Gastroesophageal sphincter (tissue), 3 donors: ENCODE results near the gene GSPT1.
"Not testable (repeated sequence)": the region's sequence is repeated elsewhere in the genome, so short reads cannot be mapped to it uniquely, and the experiment has no call there.

ENCODE experiments used
- EP300 ChIP-seq: sonication (generic); formaldehyde crosslinking; IDR thresholded peaks from one replicate; pipeline ENCODE4 v1.6.1; 2017; ENCODE audit warnings: antibody characterized with exemption, mild to moderate bottlenecking
- POLR2AphosphoS5 ChIP-seq: sonication (generic); formaldehyde crosslinking; IDR thresholded peaks from one replicate; pipeline ENCODE4 v1.6.1; 2017; ENCODE audit warnings: antibody characterized with exemption
- TF ChIP-seq, protein P1 (sequence below), 4 experiments: fragments of 200-600 bp in 2 of 4; fragments of 450-650 bp in 2 of 4; sonication (generic) in 1 of 4; IDR thresholded peaks; one replicate each; pipeline ENCODE4 v1.5.1; 2017 to 2019; ENCODE audit warnings: antibody characterized with exemption in 4 of 4, mild to moderate bottlenecking in 2 of 4, moderate library complexity in 2 of 4

DNA sequence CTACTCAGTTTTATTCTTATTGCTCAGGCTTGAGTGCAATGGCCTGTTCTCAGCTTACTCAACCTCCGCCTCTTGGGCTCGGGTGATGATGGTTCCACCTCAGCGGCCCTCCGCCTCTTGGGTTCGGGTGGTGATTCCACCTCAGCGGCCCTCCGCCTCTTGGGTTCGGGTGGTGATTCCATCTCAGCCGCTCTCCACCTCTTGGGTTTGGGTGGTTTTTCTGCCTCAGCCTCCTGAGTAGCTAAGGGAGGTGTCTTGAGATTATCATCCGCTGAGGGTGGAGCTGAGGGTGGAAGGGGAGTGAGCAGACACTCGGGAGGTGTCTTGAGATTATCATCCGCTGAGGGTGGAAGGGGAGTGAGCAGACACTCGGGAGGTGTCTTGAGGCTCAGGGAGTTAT, 11.6 kb upstream of the GSPT1 start:
- TF ChIP-seq EP300, POLR2AphosphoS5: not testable (repeated sequence)
- TF ChIP-seq, protein P1, sequence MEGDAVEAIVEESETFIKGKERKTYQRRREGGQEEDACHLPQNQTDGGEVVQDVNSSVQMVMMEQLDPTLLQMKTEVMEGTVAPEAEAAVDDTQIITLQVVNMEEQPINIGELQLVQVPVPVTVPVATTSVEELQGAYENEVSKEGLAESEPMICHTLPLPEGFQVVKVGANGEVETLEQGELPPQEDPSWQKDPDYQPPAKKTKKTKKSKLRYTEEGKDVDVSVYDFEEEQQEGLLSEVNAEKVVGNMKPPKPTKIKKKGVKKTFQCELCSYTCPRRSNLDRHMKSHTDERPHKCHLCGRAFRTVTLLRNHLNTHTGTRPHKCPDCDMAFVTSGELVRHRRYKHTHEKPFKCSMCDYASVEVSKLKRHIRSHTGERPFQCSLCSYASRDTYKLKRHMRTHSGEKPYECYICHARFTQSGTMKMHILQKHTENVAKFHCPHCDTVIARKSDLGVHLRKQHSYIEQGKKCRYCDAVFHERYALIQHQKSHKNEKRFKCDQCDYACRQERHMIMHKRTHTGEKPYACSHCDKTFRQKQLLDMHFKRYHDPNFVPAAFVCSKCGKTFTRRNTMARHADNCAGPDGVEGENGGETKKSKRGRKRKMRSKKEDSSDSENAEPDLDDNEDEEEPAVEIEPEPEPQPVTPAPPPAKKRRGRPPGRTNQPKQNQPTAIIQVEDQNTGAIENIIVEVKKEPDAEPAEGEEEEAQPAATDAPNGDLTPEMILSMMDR (IDR thresholded peaks at IDR 0.05) = not testable (repeated sequence)
